Femur (tissue), 1 donor: ENCODE data around the gene LHFPL3.

ENCODE experiments used
- DNase-seq: peaks from one replicate; pipeline ENCODE4 v3.0.0-alpha.2; 2017

Gene LHFPL3

DNA sequence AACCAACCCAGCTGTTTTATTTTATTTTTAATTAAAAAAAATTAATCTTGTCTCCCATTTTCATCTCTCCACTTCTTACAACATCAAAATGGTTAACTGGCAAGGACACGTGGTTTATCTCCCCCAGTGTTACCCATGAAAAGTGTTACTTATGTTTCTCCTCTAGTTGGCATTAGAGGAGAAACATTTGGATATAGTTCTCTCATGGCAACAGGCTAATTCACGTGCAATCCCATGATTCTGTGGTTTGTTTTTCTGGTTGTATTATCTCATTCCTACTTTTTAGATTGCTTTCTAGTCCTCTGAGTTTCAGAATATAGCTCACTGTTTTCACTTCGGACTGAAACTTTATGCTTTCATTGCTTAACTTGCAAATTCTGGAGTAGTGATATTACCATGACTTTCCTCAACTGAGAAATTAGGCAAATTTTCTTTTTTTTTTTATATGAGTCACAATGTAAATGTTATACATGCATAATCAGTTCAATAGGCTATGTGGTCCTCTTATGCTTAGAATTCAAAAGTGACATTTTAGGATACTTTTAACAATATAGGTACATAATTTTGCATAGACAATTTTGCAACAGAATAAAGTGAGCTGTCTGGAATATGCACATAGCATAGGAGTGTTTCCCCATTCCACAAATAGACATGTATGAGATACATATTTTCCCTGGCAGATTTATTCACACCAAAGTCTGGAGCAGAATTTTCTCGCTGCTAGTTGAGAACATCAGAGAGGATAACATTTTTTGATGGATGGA, 43.0 kb downstream of the LHFPL3 start:
- no peak for DNase-seq

DNA sequence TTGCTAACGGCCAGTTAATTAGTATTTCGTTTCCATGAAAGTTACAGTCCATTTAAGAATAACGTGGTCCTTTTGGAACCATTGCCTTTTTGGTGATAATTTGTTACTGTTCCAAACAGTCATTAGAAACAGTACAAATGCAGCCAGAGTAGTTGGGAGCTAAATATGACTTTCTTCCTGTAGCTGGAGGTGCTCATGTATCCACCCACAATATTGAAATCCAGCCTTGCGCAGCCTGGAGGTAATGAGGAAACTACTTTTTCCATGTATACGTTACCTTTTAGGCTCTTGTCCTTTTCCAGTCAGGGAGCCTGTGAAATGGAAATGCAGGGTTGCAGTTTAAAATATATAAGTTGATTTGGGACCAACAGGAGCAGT, 43.6 kb downstream of the LHFPL3 start:
- DNase-seq = no peak

DNA sequence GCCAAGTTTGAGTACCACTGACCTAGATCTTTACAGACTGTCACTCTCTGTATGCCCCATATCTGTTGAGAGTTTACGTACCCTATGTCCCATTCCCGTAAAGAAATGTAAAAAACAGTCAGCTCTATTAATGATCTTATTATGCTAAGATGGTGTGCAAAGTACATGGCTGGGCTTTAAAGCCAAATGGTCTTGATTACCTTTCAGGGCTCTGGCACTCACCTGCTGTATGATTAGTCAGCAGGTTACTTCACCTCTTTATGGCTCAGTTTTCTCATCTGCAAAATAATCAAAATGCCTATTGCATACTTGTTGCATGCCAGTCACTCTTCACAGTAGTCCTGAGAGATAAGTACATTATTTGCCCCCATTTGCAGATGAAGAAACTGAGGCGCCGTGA, 54.2 kb downstream of the LHFPL3 start:
- no peak for DNase-seq

DNA sequence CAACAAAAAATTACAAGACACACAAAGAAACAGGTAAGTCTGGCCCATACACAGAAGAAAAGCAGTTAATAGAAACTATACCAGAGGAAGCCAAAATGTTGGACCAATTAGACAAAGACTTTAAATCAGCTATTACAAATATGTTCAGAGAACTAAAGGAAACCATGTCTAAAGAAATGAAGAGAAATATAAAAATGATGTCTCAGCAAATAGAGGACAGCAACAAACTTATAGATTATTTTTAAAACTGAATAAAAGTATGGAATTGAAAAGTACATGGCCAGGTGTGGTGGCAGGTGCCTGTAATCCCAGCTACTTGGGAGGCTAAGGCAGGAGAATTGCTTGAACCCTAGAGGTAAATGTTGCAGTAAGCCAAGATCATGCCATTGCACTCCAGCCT, 58.5 kb downstream of the LHFPL3 start:
- no peak for DNase-seq

GRCh38 chr7:104388222-104388621, 59.8 kb downstream of the LHFPL3 start:
- no peak for DNase-seq

GRCh38 chr7:104395162-104395561, 66.8 kb downstream of the LHFPL3 start:
- no peak for DNase-seq

DNA sequence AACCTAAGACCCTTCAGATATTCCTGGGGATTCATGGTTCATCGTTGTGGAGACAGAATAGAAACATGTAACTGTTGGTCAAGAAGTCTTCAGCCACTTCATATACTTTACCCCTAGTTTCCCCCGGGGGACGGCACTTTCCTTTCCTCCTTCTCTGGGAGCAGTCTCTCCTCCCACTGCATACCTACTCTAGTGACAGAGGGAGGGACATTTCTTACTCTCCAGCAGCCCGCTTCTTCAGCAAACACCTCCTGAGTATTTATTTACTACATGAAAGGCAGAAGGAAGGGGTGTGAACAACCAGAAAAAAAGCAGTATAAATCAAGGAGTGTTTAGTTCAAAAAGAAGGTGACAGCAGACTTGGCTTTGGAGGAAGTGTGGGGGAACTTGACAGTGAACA, 69.0 kb downstream of the LHFPL3 start:
- no peak for DNase-seq

DNA sequence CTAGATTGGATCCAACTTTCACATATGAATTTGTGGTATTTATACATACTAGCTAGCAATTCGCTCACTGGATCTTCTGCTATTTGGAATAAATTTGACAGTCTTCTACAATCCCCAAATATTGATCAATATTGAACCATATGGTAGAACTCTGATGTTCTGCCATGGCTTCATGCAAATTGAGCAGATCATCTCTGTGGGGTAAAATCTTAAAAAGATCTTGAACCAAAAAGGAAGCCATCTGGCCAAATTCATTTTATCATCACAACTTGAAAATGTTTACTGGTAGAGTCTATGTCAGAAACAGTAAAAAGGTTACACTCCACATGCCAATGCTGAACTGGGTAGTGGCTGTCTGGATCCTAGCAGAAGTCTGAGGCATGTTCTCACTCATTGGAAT, 80.0 kb downstream of the LHFPL3 start:
- no peak for DNase-seq

- no peak for DNase-seq
Observed at GRCh38 chr7:104410742-104411141, 82.3 kb downstream of the LHFPL3 start.

- no peak for DNase-seq
Observed at GRCh38 chr7:104412911-104413310, 84.5 kb downstream of the LHFPL3 start.

DNA sequence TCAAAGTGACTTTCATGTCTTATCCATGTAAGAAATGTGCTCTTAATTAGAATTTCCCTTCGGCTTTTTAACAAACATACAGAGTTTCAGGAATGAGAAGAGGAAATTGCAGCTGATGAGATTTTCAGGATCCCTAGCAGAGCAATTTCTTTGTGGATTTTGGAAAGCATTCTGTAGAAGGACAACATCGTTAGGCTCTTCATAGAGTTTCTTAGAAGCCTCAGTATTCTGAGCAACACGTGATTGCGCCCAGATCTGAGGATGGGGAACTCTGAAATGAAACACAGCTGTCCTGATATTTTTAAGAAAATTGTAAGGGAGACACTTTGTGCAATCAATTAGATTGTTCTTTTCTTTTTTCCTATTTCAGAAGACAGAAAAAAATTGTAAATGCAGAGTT, 85.8 kb downstream of the LHFPL3 start:
- no peak for DNase-seq

GRCh38 chr7:104415700-104416099, 87.3 kb downstream of the LHFPL3 start:
- DNase-seq = no peak

GRCh38 chr7:104416866-104417393, 88.5 kb downstream of the LHFPL3 start:
- DNase-seq = no peak

GRCh38 chr7:104431930-104432329, 103.5 kb downstream of the LHFPL3 start:
- DNase-seq = no peak

DNA sequence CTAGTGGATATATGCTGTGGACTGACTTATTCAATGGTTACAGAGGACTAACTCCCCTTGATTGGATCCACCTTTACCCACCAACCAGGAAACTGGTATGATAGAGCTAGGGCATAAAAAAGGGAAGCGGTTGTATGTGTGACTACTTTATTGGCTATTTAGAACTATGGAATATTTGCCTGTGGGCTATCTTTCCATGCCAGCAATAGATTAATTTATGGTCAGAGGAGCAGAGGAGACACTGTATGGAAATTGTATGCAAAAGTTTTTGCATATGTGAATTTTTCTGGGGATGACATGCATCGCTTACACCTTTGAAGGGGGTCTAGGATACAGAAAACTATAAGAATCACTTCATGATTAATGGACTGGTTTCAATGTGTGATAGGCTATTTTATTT, 105.7 kb downstream of the LHFPL3 start:
- no peak for DNase-seq

GRCh38 chr7:104442481-104442880, 114.1 kb downstream of the LHFPL3 start:
- no peak for DNase-seq

DNA sequence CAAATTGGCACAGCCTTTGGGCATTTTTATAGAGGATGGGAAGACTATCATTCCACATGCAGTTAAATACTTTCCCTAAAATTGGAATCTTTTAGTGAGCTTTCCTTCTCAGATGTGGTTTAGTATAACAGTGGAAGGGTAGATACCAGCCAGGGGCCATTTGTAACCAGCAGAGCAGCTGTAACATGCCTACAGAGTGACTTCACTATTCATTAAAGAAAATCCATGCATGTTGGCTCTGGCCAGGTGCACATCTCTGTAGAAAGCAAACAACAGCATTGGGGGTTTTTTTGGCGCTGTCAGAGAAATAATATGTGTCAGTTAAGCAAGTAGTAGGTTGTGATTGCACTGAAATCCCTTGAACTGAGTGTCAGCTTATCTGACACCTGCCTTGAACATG, 115.6 kb downstream of the LHFPL3 start:
- no peak for DNase-seq

DNA sequence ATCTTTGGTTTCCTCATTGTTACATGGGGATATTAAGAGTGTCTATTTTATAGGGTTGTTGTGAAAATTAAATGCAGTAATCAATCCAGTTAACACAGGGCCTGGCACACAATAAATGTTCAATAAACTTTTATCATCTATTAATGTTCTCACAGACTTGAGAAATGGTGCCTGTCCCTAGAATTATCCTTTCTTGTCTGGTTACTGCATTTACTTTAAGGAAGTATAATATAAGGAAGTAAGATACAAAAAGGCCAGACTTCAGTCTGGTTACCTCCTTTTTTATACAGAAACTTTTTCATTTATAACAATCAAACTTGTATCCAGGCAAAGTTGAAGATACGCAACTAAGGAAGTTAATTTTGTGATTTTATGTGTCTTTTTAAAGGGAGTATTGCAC, 117.0 kb downstream of the LHFPL3 start:
- no peak for DNase-seq

- DNase-seq = no peak
Observed at GRCh38 chr7:104450861-104451260, 122.5 kb downstream of the LHFPL3 start.

DNA sequence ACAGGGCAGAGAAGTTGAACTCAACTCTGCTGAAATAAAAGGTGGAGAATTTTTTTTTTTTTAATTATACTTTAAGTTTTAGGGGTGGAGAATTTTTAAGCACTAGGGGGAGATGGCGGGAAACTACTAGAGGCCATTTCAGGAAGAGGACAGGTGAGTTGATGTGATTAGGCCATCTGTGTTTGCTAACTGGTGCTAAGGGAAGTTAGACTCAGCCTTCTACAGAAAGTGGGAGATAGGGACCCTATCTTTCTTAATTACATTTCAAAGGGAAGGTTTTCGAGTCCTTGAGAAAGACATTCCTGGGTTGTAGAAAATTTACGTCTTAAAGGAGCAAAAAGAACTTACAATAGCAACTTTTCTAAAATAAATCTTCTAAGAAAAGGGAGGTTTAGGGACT, 124.8 kb downstream of the LHFPL3 start:
- DNase-seq = no peak

DNA sequence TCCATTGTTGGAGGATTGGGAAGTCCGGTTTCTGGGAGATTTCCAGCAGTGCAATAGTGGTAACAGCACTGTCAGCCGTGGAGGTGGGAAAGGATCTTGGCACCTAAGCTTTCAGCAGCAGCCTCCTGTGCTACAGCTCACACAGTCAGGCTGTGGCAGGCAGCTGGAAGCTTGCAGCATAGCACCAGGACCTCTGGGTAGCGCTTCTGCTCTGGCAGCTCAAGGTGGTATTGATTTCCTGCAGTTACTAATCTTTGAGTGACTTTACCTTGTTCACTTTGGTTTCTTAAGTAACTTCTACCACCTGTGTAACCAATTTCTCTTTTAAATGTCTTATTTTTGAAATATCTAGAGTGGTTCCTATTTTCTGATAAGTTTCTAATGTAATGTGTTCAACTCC, 130.5 kb downstream of the LHFPL3 start:
- DNase-seq = no peak

DNA sequence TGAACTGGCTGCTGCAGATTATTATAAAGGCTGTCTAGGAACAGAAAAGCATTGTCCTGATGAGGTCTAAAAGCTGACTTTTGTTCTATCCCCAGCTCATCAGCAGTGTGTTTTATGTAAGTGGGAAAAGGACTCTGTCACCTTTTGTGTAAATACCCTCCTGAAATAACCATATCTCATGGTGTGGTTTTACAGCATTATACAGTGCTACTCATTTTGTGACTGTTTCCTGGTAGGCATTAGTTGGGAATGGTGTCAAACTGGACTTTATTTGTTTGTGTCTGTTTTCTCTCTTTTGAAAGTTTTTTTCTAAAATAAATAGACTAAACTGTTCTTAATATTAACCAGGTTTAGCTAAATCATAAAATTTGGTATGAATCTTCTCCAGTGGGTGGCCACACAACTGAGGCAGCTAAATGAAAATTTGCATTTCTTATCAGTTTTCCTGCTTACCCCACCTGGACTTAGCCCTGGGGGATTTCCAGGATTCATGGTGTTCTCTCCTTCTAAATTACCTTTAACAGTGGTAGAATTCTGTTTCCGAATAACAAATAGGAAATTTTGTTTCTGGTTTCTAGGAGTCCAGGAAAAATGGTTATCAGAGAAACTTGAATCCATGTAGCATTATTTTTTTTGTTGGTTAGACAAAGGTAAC, 140.9 kb downstream of the LHFPL3 start:
- DNase-seq = no peak

- no peak for DNase-seq
Observed at GRCh38 chr7:104480529-104480928, 152.1 kb downstream of the LHFPL3 start.

DNA sequence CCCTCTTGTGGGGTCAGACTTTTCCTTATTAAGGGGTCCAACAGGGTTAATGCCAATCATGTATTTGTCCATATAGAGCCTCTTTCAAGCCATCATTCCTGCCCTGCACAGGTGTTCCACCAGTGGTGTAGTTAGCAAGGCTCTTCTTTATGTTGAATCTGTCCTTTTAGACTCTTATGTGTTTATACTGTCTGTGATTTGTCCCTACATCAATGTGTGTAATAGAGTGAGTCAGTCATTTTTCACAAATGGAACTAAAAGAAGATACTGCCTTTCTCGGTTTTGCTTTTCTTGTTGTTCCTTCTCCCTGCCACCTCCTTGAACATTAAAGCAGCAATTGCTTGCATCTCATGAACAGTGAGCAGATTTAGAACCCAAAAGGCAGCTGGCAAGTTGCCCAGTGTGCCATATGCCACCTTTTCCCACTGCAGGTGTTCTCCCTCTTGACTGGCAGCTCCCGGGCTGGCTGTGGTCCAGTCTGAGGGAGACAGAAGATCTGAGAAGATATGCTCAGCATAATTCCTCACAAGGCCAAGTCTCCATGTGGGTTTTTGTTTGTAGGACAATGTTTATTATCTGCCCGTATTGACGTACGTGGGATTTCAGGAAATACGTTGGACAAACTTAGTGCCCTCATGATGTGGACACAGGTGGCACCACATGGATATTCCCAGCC, 154.1 kb downstream of the LHFPL3 start:
- DNase-seq = no peak
